GM12892 (cell line): Measurements from ENCODE around the gene ADD1.

Experiments used
- POLR2A ChIP-seq: IDR thresholded peaks from 2 replicates; pipeline ENCODE4 v1.6.1; 2011; ENCODE audit warnings: low read depth, low read length, control low read depth
- POLR2AphosphoS5 ChIP-seq: IDR thresholded peaks from 2 replicates; pipeline ENCODE4 v1.6.1; 2011; ENCODE audit warnings: low read depth, low read length, control low read depth

GRCh38 chr4:2882341-2882740 lies 38.7 kb downstream of the ADD1 start:
- no peak for TF ChIP-seq POLR2AphosphoS5
- TF ChIP-seq POLR2A: no peak
